Peyer's patch (tissue), 4 donors: ENCODE data around the gene SERINC3.

ENCODE experiments used
- CTCF ChIP-seq, 6 experiments: fragments of 450-650 bp in 4 of 6; fragments of 200-600 bp in 2 of 6; sonication (generic) in 1 of 6; IDR thresholded peaks; one replicate each; pipeline ENCODE4 v1.5.1; 2017 to 2019; ENCODE audit warnings: antibody characterized with exemption in 6 of 6, mild to moderate bottlenecking in 3 of 6, moderate library complexity in 1 of 6
- POLR2A ChIP-seq, 2 donors: fragments of 450-650 bp; IDR thresholded peaks; one replicate each; pipeline ENCODE4 v1.5.1; 2017; ENCODE audit warnings: antibody characterized with exemption in 2 of 2, mild to moderate bottlenecking in 2 of 2, moderate library complexity in 2 of 2

DNA sequence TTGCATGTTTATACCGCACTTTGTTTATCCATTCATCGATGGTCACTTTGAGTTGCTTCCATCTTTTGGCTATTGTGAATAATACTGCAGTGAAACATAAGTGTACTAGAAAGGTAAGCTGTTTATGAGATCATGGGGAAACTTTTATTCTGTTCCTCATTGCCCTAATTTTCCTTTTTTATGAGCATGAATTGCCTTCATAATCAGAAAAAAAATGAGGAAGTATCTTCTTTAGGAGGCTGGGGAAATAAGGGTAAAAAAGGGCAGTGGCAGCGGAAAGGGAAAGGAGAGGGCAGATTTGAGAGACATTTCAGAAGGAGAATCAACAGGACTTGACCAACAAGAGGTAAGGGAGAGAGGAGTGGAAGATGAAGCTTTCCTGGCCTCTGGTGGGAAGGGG lies 14.3 kb upstream of the SERINC3 start:
- TF ChIP-seq CTCF (IDR thresholded peaks at IDR 0.05) (no peak), POLR2A (IDR thresholded peaks at IDR 0.05) (no peak)
